AG09319 (cell line): Measurements from ENCODE around the gene SRGAP2.
"Not testable (repeated sequence)": the region's sequence is repeated elsewhere in the genome, so short reads cannot be mapped to it uniquely, and the experiment has no call there.

Experiments
- DNase-seq: peaks from one replicate; pipeline ENCODE4 v3.0.0-alpha.2; 2010; ENCODE audit warnings: low read depth; ENCODE audit errors: extremely low read depth
- TF ChIP-seq, protein P1 (sequence below): IDR thresholded peaks from 2 replicates; pipeline ENCODE4 v1.5.1; 2011; ENCODE audit warnings: low read depth, mild to moderate bottlenecking, inconsistent platforms, low read length, moderate library complexity

Gene SRGAP2

DNA sequence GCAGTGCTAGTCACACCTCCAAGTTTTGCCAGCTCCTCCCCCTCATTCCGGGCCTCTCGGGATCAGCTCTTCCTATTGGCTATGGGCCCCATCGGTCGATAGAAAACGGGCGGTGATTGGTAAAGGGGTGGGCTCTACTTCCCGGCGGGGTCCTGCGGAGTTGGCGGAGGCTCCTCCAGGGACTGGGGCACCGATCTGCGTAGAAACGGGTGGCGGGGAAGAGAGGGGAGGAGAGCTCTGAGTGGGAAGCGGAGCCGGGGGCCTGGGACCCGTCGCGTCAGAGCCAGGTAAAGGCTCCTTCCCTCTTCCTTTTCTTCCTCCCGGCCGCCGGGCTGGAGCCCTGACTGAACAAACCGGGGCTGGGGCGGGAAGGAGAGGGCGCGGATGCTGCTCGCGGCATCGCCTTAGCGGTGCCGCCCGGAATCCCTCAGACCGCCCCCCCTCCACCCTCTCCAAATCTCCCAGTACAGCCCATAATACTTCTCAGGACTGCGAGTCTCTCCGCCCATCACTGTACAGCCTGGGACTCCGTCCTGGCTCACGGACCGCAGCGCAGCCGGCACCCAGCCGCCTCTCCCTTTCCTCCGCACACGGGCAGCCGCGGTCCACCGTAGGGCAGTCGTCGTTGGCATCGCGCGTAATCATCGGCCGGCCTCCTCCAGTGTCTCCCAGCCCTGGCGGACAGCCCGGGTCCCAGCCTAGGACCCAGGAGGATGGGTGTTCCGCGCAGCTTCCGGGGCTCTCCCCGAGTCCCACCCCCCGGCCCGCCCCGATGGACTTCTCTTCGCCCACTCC, at the start of gene SRGAP2:
TSS of gene SRGAP2 (plus strand) at position 178 of the 795 bp plus-strand sequence. CDS start 2,430 bp downstream, outside the sequence.
- peak; percentile 23 for DNase-seq

DNA sequence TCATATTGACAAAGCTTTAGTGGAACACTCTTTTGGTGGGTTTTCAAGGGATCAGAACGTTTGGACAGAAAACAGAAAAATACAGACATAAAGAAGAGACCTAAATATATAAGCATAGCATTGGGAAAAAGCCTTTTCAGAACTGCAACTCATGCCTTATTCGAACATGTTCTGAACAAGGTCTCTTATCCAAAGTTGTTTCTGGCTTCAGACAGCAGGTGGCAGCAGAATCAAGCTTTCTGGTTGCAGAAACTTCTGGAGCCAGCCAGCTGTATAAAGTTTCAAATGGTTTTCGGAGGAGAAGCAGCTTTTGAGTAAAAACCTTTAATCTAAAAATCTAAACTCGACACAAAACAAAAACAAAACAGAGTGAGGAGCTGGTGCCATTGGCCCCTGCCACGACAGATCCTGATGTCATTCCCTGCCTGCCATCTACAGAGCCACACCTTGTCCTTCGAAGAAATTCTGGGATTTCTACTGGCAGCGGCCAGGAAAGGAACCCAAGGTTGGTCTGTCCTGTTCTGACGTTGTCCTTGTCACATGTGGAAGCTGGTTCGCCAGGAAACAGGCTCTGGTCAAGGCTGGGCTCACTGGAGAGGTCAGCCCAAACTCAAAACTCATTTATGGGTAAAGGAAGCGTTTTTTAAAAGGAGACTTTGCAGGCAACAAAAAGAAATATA, 35.9 kb upstream of the SRGAP2 start:
- not testable (repeated sequence) for DNase-seq

DNA sequence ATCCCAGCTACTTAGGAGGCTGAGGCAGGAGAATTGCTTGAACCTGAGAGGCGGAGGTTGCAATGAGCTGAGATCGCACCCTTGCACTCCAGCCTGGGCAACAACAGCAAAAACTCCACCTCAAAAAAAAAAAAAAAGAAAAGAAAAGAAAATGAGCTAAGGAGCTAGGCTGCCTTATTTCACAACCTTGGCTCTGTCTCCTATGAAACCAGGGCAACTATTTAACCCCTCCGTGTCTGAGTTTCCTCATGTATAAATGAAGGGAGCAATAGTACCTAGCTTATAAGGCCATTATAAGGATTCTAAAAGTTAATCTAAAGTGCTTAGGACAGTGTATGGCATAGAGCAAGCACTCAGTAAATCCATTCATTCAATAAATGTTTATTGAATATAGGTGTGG, 33.5 kb upstream of the SRGAP2 start:
- not testable (repeated sequence) for DNase-seq

DNA sequence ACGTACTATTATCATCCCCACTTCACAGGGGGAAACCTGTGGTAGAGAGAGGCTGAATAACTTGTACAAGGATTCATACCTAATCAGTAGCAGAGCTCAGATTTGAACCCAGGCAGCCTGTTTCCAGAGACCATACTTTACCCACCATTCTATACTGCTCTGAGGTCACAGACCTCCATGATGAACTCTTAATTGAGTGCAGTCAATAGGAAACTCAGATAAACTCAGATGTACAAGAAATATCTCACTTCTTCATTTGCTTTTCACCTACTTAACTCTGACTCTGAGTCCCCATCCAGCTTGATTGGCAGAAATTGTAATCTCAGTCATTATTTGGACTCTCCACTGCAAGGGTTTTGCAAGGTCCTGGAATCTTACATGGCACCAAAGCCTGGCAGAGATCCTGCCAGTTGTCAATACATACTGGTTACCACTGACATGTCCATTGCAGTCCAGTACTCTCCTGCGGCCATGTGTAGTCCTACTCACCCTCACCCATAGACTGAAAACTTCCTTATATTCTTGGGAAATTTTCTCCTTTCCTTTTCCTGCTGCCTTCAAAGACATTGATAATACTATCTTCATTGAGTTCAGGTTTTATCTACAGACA, 30.1 kb upstream of the SRGAP2 start:
- DNase-seq = not testable (repeated sequence)

DNA sequence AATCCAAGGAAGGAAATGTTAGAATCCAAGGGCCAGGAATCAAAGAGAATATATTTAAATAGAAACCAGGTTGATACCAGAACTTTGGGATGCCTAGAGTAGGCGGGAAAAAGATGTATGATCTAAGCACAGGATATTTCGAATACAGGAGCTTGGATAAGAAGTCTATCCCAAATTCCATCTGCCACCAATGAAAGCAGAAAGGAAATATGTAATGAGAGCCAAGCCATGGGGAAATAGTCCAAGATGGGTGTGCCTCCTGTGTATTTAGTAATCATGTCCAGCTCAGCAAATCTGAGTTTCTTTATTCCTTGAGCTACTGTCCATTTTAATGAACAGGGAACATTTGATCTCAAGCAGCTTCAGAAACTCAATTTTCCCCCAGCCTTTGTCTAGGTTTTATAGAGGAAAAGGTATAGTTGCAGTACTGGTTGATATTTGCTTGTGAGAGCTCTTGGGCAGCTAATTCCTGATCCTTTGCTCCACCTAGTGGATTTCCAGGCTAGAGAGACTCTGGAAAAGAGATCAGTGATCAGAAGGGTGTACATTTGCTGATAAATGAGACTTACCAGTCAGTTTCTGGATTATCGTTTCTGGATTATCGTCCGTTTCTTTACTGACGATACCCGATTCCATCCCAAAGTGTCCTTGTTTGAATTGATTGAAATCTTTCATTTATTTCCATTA, 29.0 kb upstream of the SRGAP2 start:
- not testable (repeated sequence) for DNase-seq
- TF ChIP-seq, protein P1, sequence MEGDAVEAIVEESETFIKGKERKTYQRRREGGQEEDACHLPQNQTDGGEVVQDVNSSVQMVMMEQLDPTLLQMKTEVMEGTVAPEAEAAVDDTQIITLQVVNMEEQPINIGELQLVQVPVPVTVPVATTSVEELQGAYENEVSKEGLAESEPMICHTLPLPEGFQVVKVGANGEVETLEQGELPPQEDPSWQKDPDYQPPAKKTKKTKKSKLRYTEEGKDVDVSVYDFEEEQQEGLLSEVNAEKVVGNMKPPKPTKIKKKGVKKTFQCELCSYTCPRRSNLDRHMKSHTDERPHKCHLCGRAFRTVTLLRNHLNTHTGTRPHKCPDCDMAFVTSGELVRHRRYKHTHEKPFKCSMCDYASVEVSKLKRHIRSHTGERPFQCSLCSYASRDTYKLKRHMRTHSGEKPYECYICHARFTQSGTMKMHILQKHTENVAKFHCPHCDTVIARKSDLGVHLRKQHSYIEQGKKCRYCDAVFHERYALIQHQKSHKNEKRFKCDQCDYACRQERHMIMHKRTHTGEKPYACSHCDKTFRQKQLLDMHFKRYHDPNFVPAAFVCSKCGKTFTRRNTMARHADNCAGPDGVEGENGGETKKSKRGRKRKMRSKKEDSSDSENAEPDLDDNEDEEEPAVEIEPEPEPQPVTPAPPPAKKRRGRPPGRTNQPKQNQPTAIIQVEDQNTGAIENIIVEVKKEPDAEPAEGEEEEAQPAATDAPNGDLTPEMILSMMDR = peak; percentile 12

DNA sequence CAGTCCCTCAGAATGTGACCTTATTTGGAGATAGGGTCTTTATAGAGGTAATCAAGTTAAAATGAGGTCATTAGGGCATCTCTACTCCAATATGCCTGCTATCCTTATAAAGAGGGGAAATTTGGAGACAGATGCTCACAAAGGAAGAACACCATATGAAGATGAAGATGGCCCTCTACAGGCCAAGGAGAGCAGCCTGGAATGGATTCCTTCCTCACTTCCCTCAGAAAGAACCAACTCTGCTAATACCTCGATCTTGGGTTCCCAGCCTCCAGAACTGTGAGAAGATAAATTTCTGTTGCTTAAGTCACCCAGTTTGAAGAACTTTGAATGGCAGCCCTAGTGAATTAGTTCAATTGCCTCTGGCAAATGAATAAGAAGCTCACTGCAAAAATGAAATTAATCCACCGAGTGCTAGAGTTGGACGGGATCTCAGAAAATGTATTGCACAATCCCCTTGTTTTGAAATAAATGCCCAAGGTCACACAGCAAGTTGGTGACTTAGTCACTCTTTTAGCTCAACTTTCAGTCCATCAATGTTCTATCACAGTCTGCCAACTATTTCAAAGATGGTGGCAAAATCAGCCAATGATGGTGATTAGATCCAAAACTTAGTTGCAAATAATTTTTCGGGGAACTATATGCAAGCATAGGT, 27.8 kb upstream of the SRGAP2 start:
- not testable (repeated sequence) for DNase-seq
- TF ChIP-seq, protein P1 = peak; percentile 33

DNA sequence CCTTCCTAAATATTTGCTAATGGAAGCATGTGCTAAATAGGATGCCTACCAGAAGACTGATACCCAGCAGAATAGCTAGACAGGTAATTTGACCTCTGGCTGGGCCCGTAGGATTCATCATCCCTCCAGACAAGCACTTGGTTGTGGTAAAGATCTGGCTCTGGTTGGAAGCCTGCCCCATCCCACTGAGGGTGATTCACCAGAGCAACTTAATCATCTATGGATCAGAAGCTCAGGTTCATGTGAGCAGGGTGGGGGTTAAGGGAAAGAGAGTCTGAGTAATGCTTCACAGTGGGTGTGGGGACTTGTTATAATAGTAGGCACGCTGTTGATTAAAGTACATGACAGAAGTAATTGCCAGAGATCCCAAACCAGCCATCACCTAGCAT, 27.2 kb upstream of the SRGAP2 start:
- not testable (repeated sequence) for DNase-seq

DNA sequence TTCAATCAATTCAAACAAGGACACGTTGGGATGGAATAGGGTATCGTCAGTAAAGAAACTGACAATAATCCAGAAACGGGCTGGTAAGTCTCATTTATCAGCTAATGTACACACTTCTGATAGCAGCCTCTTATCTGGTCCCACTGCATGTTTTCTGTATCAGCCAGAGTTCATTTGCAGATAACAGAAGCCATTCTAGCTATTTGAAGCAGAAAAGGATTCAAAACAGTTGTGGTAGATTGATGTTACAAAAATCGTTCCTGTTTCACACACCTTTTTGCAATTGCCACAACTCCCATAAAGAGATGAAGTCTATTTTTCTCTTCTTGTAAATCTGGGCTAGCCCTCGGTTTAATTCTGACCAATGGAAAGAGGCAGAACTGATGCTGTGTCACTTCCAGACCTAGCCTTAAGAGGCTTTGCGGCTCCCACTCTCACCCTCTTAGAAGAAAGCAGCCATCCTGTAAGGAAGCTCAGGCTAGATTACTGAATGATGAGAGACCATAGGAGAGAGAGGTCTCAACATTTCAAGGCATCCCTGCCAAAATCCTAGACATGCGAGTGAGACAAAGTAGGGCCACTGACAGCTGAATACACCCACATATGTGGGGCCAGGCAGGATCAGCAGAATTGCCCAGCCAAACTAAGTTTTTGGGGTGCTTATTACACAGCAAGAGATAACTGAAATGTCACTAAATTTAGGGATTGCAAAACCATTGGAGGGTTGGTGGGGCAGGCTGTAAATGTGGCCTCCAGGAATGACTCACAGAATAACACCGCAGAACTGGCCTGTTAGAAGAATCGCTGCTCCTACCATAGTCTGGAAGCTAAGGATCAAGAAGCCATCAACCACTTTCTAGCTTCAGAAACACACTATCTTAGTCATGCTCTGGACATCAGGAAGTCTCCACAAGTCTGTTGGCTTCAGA, 25.0 kb upstream of the SRGAP2 start:
- DNase-seq = not testable (repeated sequence)

DNA sequence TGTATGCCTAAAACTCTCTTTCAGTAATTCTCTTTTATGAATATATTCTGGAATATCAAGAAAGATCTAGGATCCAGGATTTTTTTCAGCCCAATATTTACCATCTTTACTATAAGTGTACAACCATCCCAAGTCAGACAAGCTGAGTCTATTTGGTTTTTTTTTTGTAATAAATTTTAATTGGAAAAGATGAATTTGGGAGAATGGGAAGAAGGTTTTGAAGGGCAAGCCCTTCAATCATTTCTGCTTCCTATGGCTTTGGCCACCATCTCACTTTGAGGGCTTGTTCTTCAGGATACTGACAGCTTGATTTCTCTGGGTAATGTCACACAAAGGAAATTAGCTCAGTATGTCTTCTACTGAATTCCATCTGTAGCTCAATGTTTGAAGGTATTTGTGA, 23.7 kb upstream of the SRGAP2 start:
- not testable (repeated sequence) for DNase-seq

DNA sequence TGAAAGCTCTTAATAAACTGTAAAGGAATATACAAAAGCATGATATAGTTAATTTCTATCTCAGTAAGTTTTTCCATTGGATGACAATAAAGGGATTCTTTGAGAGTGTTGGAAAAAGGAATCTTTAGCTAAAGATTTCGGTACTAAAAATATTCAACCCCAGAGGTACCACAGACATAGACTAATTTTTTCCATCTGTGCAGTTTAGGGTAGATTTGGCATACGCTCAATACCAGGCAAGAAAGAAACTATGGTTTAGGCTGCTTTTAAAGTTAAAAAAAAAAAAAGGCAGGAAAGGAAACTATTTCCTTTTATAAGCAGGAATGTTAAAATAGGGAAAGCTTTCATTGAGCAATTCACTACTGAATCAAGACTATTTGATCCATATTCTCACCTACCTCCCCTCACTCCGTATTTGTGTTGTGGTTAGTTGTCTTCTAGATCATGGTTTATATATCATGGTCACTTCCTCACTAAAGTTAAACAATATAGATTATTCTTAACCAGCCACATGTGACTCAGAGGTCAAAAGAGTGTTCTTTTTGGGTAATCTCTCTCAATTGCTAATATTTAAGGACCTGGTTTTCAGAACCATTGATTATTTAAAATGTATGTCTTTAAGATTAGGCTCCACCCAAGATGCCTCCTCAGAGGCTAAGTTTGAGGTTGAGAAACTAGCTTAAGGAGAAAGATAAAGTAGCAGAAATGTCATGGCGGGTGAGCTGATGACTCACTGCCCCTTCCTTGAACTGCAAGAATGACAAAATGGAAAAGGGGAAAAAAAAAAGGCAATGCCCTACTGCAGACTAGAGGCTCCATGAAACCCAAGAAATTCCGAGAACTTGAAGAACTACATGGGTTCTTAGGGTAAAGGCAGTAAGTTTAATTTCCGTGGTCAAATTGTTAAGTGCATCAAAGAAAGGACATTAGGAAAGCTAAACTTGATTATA, 20.7 kb upstream of the SRGAP2 start:
- not testable (repeated sequence) for DNase-seq

DNA sequence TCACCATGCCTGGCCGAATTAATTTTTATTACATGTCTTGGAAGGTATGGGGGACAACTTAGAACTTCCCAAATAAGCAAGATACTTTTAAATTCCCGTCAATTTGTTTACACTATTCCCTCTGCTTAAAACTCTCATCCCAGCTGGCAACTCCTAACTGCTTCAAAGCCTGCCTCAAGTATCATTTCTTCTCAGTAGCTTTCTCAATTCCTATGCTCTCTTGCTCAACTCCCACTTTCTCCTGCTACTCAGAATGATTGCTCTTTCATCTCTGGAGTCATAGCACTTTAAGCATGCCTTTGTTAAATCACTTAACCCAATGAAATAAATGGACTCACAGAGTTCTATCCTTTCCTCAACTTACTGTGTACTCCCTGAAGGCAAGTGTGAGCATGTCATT, 19.6 kb upstream of the SRGAP2 start:
- DNase-seq = not testable (repeated sequence)

DNA sequence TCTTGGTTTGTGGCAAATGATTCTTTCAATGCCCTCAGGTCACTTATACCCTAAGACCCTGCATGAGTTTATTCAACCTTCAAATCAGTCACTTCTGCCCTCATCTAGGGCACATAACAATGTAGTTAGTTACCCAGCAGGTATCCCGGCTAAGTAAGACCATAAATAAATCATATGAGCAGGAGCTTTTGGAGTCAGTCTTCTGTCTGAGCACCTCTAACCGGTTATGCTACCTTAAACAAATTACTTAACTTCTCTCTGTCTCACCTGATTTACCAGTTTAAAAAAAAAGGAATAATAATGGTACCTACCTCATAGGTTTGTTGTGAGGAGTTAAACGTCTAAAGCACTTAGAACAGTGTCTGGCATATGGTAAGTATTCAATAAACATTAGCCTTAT, 17.6 kb upstream of the SRGAP2 start:
- not testable (repeated sequence) for DNase-seq

DNA sequence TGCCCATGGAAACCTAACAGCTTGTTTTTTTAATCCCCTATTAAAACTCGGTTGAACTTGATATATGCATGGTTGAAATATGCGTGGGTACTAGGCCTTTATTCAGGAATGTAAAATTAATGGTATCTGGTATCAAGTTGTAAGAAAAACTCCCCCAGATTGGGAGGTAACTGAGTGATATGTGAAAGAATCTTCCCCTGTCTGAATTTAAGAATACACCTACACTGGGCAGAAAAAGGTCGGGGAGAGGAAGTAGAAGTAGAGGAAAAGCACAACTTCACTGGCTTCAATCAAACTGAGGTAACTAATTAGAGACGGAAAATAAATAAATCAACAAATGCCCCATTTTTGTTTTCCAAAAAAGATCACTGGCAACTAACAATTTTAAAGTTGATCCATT, 16.5 kb upstream of the SRGAP2 start:
- not testable (repeated sequence) for DNase-seq

DNA sequence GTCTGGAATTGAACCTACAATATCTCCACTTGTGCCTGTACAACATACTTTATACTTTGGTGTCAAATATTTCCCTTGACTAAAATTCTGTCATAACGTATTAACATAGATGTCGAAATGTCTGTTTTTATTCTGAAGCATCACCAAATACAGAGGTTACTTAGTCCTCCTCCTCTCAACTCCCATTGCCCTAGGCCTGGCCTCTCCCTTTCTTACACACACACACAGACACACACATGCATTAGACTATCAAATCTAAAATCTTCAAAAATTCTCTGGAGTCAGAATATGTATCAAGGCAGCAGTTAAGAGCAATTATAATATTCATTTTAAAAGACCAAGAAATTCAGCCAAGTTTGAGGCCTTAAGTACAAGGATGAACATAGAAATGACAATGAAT, 8.2 kb upstream of the SRGAP2 start:
- not testable (repeated sequence) for DNase-seq

DNA sequence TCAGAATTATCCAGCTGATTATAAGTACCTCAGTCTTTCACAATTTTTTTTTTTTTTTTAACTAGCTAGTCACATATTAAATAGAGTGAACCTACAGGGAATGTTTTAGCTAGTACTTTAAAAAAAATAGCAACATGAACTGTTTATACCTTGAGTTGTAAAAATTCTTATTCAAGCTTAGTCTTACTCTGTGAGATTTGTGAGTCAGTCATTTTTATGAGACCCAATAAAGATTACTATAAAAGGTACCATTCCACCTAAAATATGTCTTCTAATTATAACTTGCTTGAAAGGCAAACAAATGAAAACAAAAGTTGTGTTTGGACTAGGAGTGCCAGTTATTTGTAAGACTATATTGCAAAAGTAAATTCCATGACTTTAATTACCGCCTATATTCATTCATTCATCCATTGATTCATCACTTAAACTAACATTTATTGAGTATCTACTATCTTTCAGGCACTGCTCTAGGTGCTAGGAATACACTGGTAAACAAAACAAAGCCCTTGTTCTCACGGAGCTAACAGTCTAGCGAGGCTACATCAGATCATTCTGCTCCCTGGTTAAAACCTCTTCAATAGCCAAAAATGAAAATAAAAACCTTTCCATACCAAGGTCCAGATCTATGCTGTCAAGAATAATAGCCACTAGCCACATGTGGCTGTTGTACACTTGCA, 6.5 kb upstream of the SRGAP2 start:
- not testable (repeated sequence) for DNase-seq
